Heart left ventricle (tissue), 13 donors: ENCODE data around the gene FAM20C.

Experiments used
- POLR2A ChIP-seq, 2 donors: fragments of 450-650 bp; IDR thresholded peaks; one replicate each; pipeline ENCODE4 v1.6.1; 2017; ENCODE audit warnings: antibody characterized with exemption in 2 of 2, mild to moderate bottlenecking in 2 of 2, moderate library complexity in 2 of 2
- TF ChIP-seq, protein P1 (sequence below), 12 donors: fragments of 200-600 bp; sonication (generic) in 4 of 12; IDR thresholded peaks; one replicate each; pipeline versions ENCODE4 v1.5.0 to v1.8.0; 2018 to 2022; ENCODE audit warnings: antibody characterized with exemption in 12 of 12, mild to moderate bottlenecking in 5 of 12
- donor health status: ischemic (EF 13 %, LVEDD 7.1; RV severe dilation, severe dysfunction).
- donor health status: DM: no; HTN: yes; CAD: no.
- donor health status: DM: no; HTN: no; CAD: no.
- donor health status: ischemic (EF 25% LVEDD 6.9; RV normal size, moderate dysfunction).
- donor health status: ischemic (EF 25% LVEDD 5.7; RV mildly dilated, moderate dysfunction).
- donor health status: ischemic (EF 35%, LVEDD 5.7; RV mildly dilated, moderate dysfunction).
- donor health status: nonischemic (EF 11% LVEDD 7.7; RV severe dilation, severe dysfunction).
- donor health status: DM: yes; HTN: yes; CAD: no.
- donor health status: PGD.
- donor health status: ischemic (EF 29% LVEDD 5.4; RV normal size, mild dysfunction).
- donor health status: nonischemic (EF 23%, LVEDD 6.1; RV moderate dilation, normal function).

- TF ChIP-seq, protein P1, sequence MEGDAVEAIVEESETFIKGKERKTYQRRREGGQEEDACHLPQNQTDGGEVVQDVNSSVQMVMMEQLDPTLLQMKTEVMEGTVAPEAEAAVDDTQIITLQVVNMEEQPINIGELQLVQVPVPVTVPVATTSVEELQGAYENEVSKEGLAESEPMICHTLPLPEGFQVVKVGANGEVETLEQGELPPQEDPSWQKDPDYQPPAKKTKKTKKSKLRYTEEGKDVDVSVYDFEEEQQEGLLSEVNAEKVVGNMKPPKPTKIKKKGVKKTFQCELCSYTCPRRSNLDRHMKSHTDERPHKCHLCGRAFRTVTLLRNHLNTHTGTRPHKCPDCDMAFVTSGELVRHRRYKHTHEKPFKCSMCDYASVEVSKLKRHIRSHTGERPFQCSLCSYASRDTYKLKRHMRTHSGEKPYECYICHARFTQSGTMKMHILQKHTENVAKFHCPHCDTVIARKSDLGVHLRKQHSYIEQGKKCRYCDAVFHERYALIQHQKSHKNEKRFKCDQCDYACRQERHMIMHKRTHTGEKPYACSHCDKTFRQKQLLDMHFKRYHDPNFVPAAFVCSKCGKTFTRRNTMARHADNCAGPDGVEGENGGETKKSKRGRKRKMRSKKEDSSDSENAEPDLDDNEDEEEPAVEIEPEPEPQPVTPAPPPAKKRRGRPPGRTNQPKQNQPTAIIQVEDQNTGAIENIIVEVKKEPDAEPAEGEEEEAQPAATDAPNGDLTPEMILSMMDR (IDR thresholded peaks at IDR 0.05), result no peak
- no peak for TF ChIP-seq POLR2A (IDR thresholded peaks at IDR 0.05)
Observed at GRCh38 chr7:229184-229964, 37.0 kb downstream of the FAM20C start.
